Left colon (tissue), 2 donors: ENCODE results near the gene FRMPD2. TPM values are rescaled to one million over a fixed set of nuclear protein-coding genes. Genes with fewer than 3 reads are reported as not detected.
"Not testable (repeated sequence)": the region's sequence is repeated elsewhere in the genome, so short reads cannot be mapped to it uniquely, and the experiment has no call there.

ENCODE experiments used
- ATAC-seq: fragments of 200-7000 bp; cut with Tn5 transposase; one replicate; pipeline ENCODE4 v1.9.1; 2020; ENCODE audit warnings: mild to moderate bottlenecking, moderate library complexity
- DNase-seq, 2 donors: peaks; one replicate each; pipeline ENCODE4 v3.0.0-alpha.2; 2020
- intact Hi-C, 2 donors: fragments of 100-400 bp; cut with DNase I in 1 of 2; cut with micrococcal nuclease in 1 of 2; formaldehyde crosslinking; loops; one replicate each; pipeline versions ENCODE4 v1.11.2 to v1.14.0; 2022; cut with DNase I, micrococcal nuclease
- total RNA-seq, 2 donors: library from RNA; stranded (reverse); fragmentation: NEBNext Ultra II Directional; extraction: Animal tissue kit (Norgen Biotek cat#: 25700); gene quantifications; one replicate each; pipeline ENCODE4 v1.2.1, GENCODE V29; 2021
- donor health status: DM: no; HTN: no; CAD: no.
- donor health status: DM: yes; HTN: yes; CAD: no.

FRMPD2 gene
- total RNA-seq, 2 donors from 2014 or later, result 0.18 to 0.36 TPM

DNA sequence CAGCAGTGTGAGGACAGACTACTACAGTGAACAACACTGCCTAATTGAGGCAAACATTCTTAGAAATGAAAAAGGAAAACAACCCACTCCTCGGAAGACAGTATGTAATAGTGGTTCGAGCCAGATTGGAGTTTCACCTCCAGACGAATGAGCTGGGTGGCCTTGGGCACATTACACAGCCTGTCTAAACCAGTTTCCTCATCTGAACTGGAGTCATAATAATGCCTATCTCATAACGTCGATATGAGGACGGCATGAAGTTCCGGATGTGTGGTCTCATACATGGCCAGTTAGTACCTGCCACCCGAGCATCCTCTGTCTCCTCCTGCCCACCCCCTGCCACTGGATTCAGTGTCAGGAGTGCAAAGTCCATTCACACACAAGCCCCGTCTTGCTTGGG is 15.8 kb upstream of the FRMPD2 start:
- ATAC-seq, result no peak
- no peak for DNase-seq
- intact Hi-C loops, result no loop called here

DNA sequence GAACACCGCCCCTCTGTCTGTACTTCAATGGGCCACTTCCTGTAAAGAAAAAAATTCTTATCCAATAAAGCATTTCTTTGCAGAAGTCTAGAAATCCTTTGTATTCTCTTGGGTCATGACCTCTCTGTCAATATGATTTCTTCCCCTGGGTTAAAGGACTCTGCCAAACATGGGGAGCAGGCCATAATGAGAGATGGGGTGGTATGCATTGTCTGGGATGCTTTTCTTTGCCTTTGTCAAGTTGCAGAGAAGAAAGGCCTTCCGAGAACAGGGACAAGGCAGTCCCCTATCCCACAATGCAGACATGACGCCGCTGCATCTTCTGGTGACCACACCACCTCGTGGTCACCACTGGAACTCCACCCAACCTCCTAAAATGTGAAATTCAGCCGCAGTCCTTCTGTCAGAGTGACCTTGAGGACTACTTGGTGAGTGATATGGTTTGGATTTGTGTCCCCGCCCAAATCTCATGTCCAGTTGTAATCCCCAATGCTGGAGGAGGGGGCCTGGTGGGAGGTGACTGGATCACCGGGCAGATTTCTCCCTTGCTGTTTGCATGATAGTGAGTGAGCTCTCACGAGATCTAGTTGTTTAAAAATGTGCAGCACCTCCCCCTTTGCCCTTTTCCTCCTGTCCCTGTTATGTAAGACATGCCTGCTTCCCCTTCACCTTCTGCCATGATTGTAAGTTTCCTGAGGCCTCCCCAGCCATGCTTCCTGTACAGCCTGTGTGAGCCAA is 15.2 kb upstream of the FRMPD2 start:
- peak in 1 of 2 donors; percentile 66 for DNase-seq
- intact Hi-C loops, result no loop called here
- ATAC-seq, result peak; percentile 73

DNA sequence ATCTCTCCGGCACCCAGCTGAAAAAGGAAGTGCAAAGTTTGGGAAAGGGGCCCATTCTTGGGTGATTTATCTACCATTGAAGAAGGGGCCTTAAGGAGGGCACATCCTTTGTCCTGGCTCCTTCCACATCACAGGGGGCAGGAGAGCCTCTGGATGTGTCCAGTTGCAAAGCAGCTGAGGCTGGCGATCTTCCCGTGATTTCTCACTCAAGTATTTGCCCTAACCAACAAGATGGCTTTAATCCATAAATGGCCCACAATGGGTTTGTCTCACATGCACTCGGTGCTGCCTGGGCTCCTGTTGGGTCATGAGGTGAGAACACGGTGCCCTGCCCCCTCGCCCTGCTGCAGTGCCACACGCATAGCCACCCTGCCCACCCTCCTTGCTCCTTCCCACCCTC is 14.2 kb upstream of the FRMPD2 start:
- no peak for ATAC-seq
- DNase-seq, result no peak
- intact Hi-C loops, result no loop called here

DNA sequence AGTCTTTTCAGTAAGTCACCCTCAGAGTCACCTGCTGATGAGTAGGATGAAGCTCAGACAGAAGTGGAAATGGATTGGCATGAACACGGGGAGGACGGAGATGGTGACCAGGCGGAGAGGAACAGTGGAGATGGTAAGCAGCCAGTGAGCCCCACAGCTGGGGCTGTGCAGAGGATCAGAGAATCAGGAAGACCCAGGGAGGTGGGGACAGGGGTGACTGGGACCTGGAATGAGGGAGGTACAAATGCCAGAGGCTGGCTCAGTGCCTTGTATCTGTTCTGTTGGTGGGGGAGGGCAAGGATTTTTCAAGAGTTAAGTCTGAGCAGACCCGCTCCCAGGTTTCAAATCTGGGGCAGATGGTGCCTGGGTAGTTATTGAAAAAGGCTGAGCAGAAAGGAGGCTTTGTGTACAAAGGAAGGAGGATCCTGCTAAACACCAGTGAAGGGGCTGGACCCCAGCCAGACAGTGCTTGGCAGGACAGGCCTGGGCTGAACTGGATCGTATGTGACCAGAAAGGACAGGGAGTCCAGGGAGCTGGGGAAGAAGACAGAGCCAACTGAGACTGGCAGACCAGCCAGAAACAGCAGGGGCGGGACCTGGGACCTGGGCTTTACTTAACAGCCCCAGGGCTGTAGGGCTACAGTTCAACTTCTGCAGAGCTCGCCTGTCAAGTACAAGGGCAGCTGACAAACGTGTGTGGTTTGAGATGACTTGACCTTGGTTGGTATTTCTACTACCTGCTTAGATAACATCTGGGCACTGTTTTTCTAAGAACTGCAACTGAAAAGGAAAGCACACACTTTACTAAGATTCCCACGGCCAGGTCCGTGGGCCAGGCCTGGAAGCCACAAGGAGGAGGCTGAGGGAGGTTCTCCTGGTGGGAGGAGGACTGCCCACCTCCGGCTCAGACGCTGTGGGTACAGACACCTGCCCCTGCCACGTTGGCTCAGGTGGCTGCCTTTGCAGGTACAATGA is 13.2 kb upstream of the FRMPD2 start:
- ATAC-seq (peak; percentile 34), DNase-seq (peak in 1 of 2 donors; percentile 36)
- intact Hi-C loops, result no loop called here

DNA sequence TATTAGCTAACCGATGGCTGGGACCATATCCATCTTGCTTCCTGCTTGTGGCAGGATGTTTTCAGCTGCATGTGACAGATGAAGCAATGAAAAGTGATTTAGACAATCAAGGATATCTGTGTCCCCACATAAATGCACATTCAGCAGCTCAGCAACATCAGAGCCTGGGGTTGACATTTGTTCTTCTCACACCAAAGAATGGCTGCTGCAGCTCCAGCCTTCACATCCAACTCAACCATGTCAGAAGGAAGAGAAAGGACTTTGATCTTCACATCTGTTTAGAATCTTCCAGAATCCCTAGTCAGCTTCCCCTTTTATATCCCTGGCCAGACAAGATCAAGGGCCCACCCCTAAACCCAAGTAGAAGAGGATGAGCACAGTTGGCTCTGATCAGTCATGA is 11.9 kb upstream of the FRMPD2 start:
- DNase-seq (no peak), ATAC-seq (no peak)
- intact Hi-C loops, result no loop called here

DNA sequence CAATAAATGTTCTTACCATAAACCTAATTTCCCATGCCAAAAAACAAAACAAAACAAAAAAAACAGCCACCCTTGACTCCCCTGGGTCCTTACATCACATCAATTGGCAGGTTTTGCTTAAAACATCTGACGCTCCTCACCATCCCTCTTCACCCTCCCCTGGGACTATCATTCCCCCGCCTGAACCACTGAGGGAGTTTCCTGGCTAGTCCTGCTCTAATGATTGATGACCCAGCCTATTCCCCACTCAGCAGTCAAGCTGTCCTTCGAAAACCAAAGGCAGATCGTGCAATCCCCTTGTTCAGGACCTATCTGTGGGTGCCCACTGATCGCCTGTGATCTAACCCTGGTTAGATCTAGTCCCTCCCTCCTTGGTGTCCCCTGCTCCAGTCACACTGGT is 11.2 kb upstream of the FRMPD2 start:
- ATAC-seq (no peak), DNase-seq (no peak)
- intact Hi-C loops, result no loop called here

DNA sequence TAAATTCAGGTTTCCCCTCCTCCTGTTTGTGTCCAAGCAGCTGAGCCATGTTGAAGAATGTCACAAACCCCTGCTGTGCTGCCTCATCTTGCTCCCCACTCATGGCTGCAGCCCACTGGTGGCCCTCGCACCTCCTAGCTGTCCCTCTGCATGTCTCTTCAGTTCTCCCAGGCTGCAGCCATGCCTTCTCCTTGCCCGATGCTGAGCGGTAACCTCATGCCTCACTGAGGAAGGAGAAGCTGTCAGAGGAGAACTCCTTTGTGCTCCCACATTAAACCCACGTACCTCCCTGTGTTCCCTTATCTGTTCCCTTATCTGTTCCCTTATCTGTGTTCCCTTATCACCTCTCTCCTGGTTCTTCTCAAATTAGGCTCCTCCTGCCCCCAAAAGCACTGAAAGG is 10.3 kb upstream of the FRMPD2 start:
- DNase-seq (no peak), ATAC-seq (no peak)
- intact Hi-C loops, result no loop called here

DNA sequence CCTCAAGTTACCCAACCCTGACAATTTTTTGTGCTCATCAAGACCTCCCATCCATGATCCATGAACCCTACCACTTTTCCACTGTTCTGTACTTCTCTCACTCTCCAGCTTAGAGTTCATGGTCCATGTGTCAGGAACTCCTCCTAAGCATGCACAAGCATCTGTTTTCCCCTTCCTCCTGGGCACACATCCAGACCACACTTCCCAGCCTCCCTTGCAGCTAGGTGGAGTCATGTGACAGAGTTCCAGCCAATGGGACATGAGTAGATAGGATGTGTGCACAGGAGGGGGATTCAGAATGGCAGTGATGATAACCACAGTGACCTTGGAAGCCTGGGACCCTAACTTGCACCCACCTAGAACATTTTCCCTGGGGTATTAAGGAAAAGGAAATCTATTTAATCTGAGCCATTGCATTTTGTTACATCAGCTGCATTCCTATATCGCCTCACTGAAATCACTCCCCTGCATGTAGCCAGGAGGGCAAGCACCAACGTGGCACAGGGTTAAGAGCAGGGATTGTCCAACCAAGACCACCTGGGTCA is 9.6 kb upstream of the FRMPD2 start:
- DNase-seq, result no peak
- intact Hi-C loops, result no loop called here

DNA sequence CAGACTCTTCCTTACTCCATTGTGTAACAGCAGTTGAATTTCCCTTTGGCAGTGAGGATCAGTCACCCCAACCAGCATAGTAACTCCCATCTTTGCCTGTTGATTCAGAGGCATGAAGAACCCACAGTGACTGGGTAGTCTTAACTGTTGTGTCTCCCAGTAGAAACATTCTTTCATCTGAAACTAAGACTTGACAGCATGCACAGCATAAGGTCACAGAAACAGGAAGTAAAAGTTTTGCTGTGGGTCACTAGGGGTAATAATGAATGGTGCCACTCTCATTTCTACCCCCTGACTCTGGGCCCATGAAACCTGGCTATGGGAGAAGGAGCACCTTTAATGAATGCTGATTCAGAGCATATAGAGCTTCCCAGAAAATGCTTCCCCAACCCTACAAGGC is 8.3 kb upstream of the FRMPD2 start:
- intact Hi-C loops, result no loop called here
- no peak for ATAC-seq
- no peak for DNase-seq

More for the DNA sequence above, 9.6 kb upstream of the FRMPD2 start:
- ATAC-seq, result no peak

DNA sequence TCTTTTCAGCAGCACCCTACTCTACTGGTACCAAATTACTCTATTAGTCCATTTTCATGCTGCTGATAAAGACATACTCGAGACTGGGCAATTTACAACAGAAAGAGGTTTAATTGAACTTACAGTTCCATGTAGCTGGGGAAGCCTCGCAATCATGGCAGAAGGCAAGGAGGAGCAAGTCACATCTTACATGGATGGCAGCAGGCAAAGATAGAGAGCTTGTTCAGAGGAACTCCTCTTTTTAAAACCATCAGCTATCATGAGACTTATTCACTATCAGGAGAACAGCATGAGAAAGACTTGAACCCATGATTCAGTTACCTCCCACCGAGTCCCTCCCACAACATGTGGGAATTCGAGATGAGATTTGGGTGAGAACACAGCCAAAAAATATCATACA is 7.2 kb upstream of the FRMPD2 start:
- ATAC-seq, intact Hi-C loops, DNase-seq: not testable (repeated sequence)

DNA sequence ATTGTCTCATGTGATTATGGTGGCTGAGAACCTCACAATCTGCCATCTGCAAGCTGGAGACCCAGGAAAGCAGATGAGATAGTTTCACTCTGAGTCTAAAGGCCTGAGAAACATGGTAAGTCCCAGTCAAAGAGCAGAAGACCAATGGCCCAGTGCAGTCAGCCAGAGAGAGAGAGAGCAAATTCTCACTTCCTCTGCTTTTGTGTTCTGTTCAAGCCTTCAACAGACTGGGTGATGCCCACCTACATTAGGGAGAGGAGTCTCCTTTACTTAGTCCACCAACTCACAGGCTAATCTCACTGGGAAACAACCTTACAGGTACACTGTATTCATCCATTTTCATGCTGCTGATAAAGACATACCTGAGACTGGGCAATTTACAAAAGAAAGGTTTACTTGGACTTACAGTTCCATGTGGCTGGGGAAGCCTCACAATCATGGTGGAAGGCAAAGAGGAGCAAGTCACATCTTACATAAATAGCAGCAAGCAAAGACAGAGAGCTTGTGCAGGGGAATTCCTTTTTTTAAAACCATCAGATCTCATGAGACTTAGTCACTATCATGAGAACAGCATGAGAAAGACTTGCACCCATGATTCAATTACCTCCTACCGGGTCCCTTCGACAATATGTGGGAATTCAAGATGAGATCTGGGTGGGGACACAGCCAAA is 4.7 kb upstream of the FRMPD2 start:
- no peak for DNase-seq
- intact Hi-C loops, result no loop called here
- ATAC-seq, result no peak

DNA sequence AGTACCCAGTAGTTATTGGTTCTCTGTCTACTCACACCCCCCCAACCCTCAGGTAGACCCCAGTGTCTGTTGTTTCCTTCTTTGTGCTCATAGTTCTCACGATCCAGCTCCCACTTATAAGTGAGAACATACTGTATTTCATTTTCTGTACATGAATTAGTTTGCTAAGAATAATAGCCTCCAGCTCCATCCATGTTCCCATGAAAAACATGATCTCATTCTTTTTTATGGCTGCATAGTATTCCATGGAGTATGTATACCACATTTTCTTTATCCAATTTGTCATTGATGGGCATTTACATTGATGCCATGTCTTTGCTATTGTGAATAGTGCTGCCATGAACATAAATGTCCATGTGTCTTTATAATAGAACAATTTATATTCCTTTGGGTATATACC is 2.6 kb upstream of the FRMPD2 start:
- intact Hi-C loops, result no loop called here
- no peak for ATAC-seq
- no peak for DNase-seq

DNA sequence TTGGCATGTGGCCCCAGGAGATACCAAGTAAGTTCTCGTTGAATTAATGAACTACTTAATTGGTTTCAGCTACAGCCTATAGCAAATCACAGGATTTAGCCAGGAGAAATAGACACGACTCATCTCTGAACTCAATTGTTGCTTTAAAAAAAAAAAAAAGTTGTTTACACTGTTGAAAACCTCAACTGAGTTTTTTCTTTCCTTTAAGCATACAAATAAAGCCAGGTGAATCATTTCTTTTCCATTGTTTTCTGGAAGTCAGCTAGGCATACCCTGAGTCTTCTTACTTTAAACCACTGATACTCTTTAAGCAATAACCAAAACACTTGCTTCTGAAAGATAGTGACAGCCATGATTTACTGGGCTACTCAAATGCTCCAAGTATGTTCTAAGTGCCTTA is 755 bp downstream of the FRMPD2 start:
- no peak for DNase-seq
- intact Hi-C loops, result no loop called here

DNA sequence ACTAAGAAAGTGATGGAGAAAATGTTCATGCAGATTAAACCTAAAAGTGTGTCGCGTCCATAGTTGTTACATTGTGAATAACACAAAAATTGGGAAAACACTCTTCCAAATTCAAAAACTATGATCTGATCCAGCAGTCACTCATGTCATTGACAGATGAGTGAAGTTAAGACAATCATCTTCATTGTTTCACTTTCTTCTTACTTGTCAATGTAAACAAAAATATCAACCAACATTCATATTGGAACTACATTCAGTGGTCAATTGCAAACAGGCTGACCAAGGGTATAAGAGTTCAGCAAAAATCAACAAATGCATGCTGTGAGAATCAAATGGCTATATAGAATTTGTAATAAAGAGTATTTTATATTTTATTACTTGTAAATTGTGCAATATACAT is 1.8 kb downstream of the FRMPD2 start:
- DNase-seq (no peak), ATAC-seq (no peak)
- intact Hi-C loops, result no loop called here

More for the DNA sequence above, 755 bp downstream of the FRMPD2 start:
- no peak for ATAC-seq

DNA sequence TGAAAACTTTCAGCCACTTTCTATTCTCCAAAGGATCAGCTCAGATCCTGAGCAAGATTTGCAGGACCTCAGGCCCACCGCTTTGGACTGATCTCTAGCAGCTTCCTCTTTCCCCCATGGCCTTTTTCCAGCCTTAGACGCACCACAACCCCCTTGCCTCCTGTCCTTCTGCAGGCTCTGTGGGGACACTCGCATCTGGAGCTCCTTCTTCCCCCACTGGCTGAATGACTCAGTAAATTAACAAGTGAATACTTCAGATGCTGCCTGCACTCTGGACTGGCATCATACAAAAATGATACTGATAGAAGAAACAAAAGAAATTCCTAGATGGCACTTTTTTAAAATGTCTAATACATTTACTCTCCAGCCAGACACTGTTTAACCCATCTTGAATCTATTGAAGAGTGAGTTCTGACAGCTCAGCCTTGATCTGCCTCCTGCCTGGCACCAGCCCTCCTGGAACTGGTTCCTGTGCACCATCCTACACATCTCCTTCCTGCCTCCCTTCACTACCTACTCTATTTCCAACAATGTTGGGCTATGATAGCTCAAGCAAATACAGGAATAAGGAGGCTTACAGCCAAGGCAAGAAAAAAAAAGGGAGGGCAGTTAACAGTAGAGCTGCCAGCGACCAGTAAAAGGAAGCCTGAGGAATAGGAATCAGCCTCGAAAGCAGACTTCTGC is 3.3 kb downstream of the FRMPD2 start:
- intact Hi-C loops, result no loop called here
- no peak for DNase-seq
- ATAC-seq, result no peak

DNA sequence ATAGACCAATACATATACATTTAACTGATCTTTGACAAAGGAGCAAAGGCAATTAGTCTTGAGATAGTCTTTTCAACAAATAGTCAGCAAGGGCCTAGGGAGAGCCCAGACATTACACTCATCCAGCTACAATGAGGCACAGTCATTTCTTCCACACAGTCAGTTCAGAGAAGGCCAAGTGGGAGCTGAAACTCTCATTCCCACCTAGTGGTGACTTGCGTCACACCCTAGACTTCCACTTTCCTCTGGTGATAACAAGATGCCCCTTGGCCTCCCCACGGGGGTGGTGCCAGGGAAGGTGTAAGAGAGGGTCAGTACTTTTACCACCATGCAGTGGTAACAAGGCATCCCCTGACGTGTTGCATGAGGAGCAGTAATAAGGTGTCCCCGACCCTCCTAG is 8.0 kb downstream of the FRMPD2 start:
- DNase-seq, result no peak

DNA sequence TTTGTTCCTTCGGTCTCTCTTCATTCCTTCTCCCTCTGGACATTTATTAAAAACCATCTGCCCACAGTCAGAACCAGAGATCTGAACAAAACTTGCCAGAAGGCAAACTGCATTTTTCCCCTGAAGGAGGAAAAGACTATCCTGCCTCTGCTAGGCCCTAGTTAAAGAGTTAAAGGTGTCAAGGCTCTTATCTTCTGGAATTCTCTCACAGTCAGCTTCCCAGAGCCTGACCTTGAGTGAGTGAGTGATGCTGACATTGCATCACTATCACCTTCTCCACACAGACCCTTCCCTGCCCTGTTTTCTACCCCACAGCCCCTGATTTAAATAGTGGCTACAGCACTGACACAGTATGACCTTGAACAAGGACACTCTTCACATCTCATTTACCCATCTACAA is 16.4 kb downstream of the FRMPD2 start:
- ATAC-seq (no peak), DNase-seq (no peak)
- intact Hi-C loops, result no loop called here

More for the DNA sequence above, 8.0 kb downstream of the FRMPD2 start:
- intact Hi-C loops, result no loop called here
- no peak for ATAC-seq

DNA sequence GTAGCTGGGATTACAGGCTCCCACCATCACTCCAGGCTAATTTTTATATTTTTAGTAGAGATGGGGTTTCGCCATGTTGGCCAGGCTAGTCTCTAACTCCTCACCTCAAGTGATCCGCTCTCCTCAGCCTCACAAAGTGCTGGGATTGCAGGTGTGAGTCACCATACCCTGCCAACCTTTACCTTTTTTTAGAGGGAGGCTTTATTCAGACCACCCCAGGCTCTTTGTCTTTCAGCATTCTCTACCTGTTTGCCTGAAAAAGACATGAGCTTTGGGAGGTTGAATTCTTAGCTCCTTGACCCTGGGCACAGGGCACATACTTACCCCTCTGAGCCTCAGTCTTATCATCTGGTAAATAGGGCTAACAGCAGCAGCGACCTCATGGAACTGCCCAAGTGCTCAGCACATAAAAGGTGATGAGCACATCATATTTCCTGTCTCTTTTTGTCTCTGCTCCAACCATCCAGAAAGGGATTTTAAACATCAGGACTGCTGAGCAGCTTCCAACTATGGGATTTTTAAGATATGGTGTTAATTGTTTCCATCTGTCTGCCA is 17.0 kb downstream of the FRMPD2 start:
- intact Hi-C loops, result no loop called here
- DNase-seq (no peak), ATAC-seq (no peak)
